ENCODE measurements around the gene LEAP2. TPM values are rescaled to one million over a fixed set of nuclear protein-coding genes. Genes with fewer than 3 reads are reported as not detected.

Gene LEAP2
- total and polyA plus RNA-seq, 7 donors: 0.51 to 2.7 (median 0.91) TPM

DNA sequence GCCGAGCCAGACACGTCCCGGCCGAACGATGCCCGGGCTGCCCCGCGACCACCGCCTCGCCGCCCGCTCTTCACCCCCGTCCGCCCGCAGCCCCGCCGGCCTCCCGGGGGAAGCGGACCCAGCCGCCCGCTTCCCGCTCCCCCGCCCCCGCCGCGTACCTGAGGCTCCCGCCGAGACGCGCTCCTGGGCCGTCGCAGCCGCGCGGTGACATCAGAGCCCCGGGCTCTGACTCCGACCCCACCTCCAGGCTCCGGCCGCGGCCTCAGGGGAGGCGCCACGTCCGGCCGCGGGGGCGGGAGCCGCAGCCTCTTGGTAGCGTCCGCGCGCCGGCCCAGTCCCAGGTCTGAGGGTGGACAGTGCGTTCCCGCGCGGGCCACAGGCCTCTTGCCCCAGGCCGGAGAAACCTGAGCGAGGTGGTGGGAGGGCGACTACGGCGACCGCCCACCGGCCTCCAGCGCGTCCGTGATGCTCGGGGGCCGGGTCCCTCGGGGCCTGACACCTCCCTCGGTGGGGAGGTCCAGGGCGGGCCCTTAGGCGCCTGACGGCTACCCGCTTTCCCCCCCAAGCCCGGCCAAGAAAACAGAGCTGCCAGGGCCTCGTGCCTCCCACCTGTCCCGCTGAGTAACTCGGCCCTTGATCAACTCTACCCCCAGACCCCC, 42.9 kb upstream of the LEAP2 start, which contains the start of gene SHROOM1:
Gene SHROOM1 (minus strand): TSS at position 212 of the 659 bp plus-strand sequence. CDS start 4,507 bp downstream, outside the sequence.
- H3K4me1 ChIP-seq: peaks cover 5% of the 10 kb centered on the region
- intact Hi-C loops (cut with DNase I): loop anchor here (5.0 kb wide), 2 partner anchors 37 to 52 kb away; partner anchors contain the start of genes GDF9 (in 1 of the 2) and UQCRQ (in 1 of the 2)
- WGBS, 3 donors: 4 to 12% (median 6%) methylated on average over 40 to 78 of the region's 78 CpGs
- H3K9me3 ChIP-seq: no peaks in the 10 kb centered on the region
- peak; percentile 71 to 77 for DNase-seq
- TF ChIP-seq, protein P1, sequence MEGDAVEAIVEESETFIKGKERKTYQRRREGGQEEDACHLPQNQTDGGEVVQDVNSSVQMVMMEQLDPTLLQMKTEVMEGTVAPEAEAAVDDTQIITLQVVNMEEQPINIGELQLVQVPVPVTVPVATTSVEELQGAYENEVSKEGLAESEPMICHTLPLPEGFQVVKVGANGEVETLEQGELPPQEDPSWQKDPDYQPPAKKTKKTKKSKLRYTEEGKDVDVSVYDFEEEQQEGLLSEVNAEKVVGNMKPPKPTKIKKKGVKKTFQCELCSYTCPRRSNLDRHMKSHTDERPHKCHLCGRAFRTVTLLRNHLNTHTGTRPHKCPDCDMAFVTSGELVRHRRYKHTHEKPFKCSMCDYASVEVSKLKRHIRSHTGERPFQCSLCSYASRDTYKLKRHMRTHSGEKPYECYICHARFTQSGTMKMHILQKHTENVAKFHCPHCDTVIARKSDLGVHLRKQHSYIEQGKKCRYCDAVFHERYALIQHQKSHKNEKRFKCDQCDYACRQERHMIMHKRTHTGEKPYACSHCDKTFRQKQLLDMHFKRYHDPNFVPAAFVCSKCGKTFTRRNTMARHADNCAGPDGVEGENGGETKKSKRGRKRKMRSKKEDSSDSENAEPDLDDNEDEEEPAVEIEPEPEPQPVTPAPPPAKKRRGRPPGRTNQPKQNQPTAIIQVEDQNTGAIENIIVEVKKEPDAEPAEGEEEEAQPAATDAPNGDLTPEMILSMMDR (IDR thresholded peaks at IDR 0.05): no peak
- H3K36me3 ChIP-seq (ENCODE audit: insufficient read depth in 1 of 2, low read depth in 1 of 2): no peaks in the 10 kb centered on the region
- peaks cover 0 to 29% (median 4%) of the 10 kb centered on the region in 3 donors for H3K27me3 ChIP-seq (ENCODE audit: insufficient read depth in 3 of 3, low read length in 2 of 3)
- peak; percentile 49 to 71 (median 58) for ATAC-seq
- peak within 1 kb of the TSS; percentile 76 for H3K27ac ChIP-seq
- H3K4me3 ChIP-seq: peak within 1 kb of the TSS; percentile 82

DNA sequence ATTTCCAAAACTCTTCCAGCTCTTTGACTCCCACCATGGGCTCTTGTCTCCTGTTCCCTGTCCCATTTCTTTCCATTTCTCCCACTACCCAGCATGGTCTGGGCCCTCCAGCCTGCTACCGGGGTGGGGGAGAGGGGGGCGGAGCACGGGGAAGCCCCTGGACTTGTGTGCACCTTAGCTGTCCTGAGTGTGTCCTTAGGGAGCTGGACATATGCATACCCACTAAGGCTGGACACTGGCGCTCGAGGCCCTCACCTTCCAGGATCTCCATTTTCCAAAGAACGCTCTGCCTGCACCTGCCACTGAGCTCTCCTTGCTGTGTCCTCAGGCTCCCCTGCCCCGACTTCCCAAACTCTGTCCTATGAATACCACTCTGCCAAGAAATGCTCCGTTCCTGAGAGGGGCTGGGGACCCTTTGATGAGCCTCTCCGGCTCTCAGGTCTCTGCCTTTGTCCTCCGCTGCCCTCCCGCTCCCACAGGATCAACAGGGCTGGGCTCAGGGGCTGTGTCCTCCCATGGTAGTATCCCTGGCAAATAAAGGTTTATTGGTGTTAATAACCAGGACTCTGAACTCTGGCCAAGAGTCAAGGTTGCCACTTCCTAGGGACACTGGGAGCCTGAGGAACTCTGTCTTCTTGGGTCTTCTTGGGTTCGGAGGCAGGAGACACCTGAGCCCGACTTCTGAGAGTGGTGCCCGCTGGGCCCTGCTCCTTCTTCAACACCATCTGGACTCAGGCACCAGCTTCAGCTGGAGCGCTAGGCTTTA, 42.2 kb upstream of the LEAP2 start:
- H3K27ac ChIP-seq: no peak overlapping the region
- no peaks in the 10 kb centered on the region for H3K9me3 ChIP-seq
- H3K27me3 ChIP-seq (ENCODE audit: insufficient read depth in 3 of 3, low read length in 2 of 3): peaks cover 0 to 22% (median 2%) of the 10 kb centered on the region in 3 donors
- peaks cover 5% of the 10 kb centered on the region for H3K4me1 ChIP-seq
- ATAC-seq (no peak), DNase-seq (no peak)
- H3K4me3 ChIP-seq: peak overlapping the region; percentile 82
- WGBS, 3 donors: 79 to 94% (median 88%) methylated on average over 15 of the region's 15 CpGs
- TF ChIP-seq, protein P1 (IDR thresholded peaks at IDR 0.05): no peak
- H3K36me3 ChIP-seq (ENCODE audit: insufficient read depth in 1 of 2, low read depth in 1 of 2): no peaks in the 10 kb centered on the region
- intact Hi-C loops (cut with DNase I): loop anchor here (5.0 kb wide), 2 partner anchors 36 to 51 kb away; partner anchors contain the start of genes GDF9 (in 1 of the 2) and UQCRQ (in 1 of the 2)

DNA sequence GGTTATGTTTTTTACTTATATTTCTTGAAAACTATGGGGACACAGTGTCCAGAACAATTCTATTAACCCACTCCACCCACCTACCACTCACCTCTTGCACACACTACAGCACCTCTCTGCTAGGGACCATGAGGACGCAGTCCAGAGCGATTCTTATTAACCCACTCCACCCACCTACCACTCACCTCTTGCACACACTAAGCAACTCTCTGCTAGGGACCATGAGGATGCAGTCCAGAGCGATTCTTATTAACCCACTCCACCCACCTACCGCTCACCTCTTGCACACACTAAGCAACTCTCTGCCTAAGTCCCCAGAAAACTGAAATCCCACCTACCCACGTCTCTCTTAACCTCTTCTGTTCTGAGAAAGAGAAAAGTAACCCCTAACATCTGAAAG, 40.9 kb upstream of the LEAP2 start:
- DNase-seq (no peak), ATAC-seq (no peak)
- Histone ChIP-seq H3K4me3 (no peak overlapping the region), H3K27ac (no peak overlapping the region), H3K4me1 (peaks cover 5% of the 10 kb centered on the region), H3K36me3 (ENCODE audit: insufficient read depth in 1 of 2, low read depth in 1 of 2) (no peaks in the 10 kb centered on the region), H3K9me3 (no peaks in the 10 kb centered on the region), H3K27me3 (ENCODE audit: insufficient read depth in 3 of 3, low read length in 2 of 3) (peaks cover 0 to 17% (median 2%) of the 10 kb centered on the region in 3 donors)
- intact Hi-C loops (cut with DNase I): loop anchor here (5.0 kb wide), 2 partner anchors 35 to 50 kb away; partner anchors contain the start of genes GDF9 (in 1 of the 2) and UQCRQ (in 1 of the 2)
- 91 to 94% (median 92%) methylated on average over 5 of the region's 5 CpGs for WGBS, 3 donors
- TF ChIP-seq, protein P1 (IDR thresholded peaks at IDR 0.05): no peak

DNA sequence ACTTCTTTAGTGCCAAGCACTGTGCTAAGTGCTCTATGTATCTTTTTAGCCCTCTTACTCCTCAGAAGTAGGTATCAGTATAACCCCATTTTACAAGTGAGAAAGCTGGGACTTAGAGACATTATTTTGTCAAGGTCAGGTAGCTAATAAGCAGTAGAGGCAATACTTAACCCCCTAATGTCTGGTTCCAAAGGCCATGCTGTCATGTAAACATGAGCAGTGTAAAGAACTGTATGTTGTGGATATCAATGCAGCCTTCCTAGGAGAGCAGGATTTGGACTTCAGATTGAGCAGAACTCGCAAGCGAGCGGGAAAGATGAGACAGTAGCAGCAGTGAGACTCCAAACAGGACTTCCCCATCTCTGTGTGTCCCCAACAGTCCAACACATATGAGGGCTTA, 39.4 kb upstream of the LEAP2 start:
- no peak overlapping the region for H3K27ac ChIP-seq
- no peak overlapping the region for H3K4me3 ChIP-seq
- DNase-seq (no peak), ATAC-seq (no peak)
- WGBS, 3 donors: 95 to 96% (median 96%) methylated on average over 3 of the region's 3 CpGs
- H3K36me3 ChIP-seq (ENCODE audit: insufficient read depth in 1 of 2, low read depth in 1 of 2): no peaks in the 10 kb centered on the region
- intact Hi-C loops (cut with DNase I): loop anchor here (5.0 kb wide), 2 partner anchors 33 to 48 kb away; partner anchors contain the start of genes GDF9 (in 1 of the 2) and UQCRQ (in 1 of the 2)
- peaks cover 5% of the 10 kb centered on the region for H3K4me1 ChIP-seq
- TF ChIP-seq, protein P1 (IDR thresholded peaks at IDR 0.05): no peak
- H3K27me3 ChIP-seq (ENCODE audit: insufficient read depth in 3 of 3, low read length in 2 of 3): peaks cover 0 to 16% (median 2%) of the 10 kb centered on the region in 3 donors
- H3K9me3 ChIP-seq: no peaks in the 10 kb centered on the region
